ENCODE data around the gene MS4A8.

- TF ChIP-seq CTCF (IDR thresholded peaks at IDR 0.05) (no peak), POLR2A (IDR thresholded peaks at IDR 0.05) (no peak)
Measured at GRCh38 chr11:60703374-60703773, 4.0 kb downstream of the MS4A8 start.

All from uterus (tissue), 2 donors.